Left ventricle myocardium inferior (tissue), 1 donor: ENCODE data around the gene PTGES2. TPM values are rescaled to one million over a fixed set of nuclear protein-coding genes. Genes with fewer than 3 reads are reported as not detected.
A peak's percentile ranks its signal among the peaks of the same experiment; 100 is the strongest.
"Not testable (repeated sequence)": the region's sequence is repeated elsewhere in the genome, so short reads cannot be mapped to it uniquely, and the experiment has no call there.

Source experiments
- DNase-seq: peaks from one replicate; pipeline ENCODE4 v3.0.0-alpha.2; 2020
- H3K27ac ChIP-seq: fragments of 200-600 bp; replicated peaks from 2 replicates; pipeline ENCODE4 v1.8.0; 2021
- H3K27me3 ChIP-seq: fragments of 200-600 bp; 2 replicates; pipeline ENCODE4 v1.8.0; 2021; ENCODE audit warnings: low read depth
- H3K36me3 ChIP-seq: fragments of 200-600 bp; 2 replicates; pipeline ENCODE4 v1.8.0; 2021
- H3K4me1 ChIP-seq: fragments of 200-600 bp; 2 replicates; pipeline ENCODE4 v1.8.0; 2021
- H3K4me3 ChIP-seq: fragments of 200-600 bp; 2 replicates; pipeline ENCODE4 v1.8.0; 2021; ENCODE audit warnings: mild to moderate bottlenecking, moderate library complexity
- H3K9me3 ChIP-seq: fragments of 200-600 bp; replicated peaks from 2 replicates; pipeline ENCODE4 v1.8.0; 2021
- intact Hi-C: fragments of 100-400 bp; cut with micrococcal nuclease; formaldehyde crosslinking; loops from one replicate; pipeline ENCODE4 v1.11.0; 2022
- total RNA-seq: library from RNA; stranded (reverse); fragmentation: NEBNext Ultra II Directional; extraction: Animal tissue kit (Norgen Biotek cat#: 25700); gene quantifications from one replicate; pipeline ENCODE4 v1.2.1, GENCODE V29; 2021
- TF ChIP-seq, protein P1 (sequence below): fragments of 200-600 bp; IDR thresholded peaks from 2 replicates; pipeline ENCODE4 v1.8.0; 2021; ENCODE audit warnings: antibody characterized with exemption, mild to moderate bottlenecking, borderline replicate concordance
- donor health status: DM: no; HTN: yes; CAD: no; lungs with severe emphysema.

PTGES2 gene
- total RNA-seq, 1 donor from 2014 or later = 141 TPM

DNA sequence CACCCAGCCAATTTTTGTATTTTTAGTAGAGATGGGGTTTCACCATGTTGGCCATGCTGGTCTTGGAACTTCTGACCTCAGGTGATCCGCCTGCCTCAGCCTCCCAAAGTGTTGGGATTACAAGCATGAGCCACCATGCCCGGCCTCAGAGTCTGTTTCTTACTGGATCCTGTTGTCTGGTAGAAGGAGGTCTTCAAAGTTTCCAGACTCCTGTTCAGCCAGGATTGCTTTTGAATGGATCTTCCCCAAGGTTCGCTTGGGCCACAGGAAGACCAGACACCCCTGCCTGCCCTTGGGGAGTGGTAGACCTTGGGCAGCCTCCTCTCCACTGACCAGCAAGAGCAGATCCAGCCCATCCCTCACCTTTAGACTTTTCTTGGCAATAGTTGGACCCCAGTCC is 14.1 kb upstream of the PTGES2 start:
- no peak for DNase-seq
- Histone ChIP-seq H3K4me1 (peaks cover 14% of the 10 kb centered on the region), H3K27me3 (no peaks in the 10 kb centered on the region), H3K4me3 (no peak overlapping the region), H3K9me3 (no peaks in the 10 kb centered on the region), H3K27ac (peak overlapping the region; percentile 59), H3K36me3 (no peaks in the 10 kb centered on the region)
- intact Hi-C loops = no loop called here
- TF ChIP-seq, protein P1, sequence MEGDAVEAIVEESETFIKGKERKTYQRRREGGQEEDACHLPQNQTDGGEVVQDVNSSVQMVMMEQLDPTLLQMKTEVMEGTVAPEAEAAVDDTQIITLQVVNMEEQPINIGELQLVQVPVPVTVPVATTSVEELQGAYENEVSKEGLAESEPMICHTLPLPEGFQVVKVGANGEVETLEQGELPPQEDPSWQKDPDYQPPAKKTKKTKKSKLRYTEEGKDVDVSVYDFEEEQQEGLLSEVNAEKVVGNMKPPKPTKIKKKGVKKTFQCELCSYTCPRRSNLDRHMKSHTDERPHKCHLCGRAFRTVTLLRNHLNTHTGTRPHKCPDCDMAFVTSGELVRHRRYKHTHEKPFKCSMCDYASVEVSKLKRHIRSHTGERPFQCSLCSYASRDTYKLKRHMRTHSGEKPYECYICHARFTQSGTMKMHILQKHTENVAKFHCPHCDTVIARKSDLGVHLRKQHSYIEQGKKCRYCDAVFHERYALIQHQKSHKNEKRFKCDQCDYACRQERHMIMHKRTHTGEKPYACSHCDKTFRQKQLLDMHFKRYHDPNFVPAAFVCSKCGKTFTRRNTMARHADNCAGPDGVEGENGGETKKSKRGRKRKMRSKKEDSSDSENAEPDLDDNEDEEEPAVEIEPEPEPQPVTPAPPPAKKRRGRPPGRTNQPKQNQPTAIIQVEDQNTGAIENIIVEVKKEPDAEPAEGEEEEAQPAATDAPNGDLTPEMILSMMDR = no peak

GRCh38 chr9:128139621-128140020 is 12.1 kb upstream of the PTGES2 start:
- no peaks in the 10 kb centered on the region for H3K27me3 ChIP-seq
- H3K4me3 ChIP-seq = no peak overlapping the region
- TF ChIP-seq, protein P1 = no peak
- H3K27ac ChIP-seq = no peak overlapping the region
- no peaks in the 10 kb centered on the region for H3K36me3 ChIP-seq
- H3K4me1 ChIP-seq = peaks cover 14% of the 10 kb centered on the region
- DNase-seq = no peak
- H3K9me3 ChIP-seq = no peaks in the 10 kb centered on the region
- intact Hi-C loops = no loop called here

- Histone ChIP-seq H3K9me3 (no peaks in the 10 kb centered on the region), H3K36me3 (no peaks in the 10 kb centered on the region), H3K4me1 (peaks cover 6% of the 10 kb centered on the region), H3K27ac (no peak overlapping the region), H3K4me3 (no peak overlapping the region), H3K27me3 (no peaks in the 10 kb centered on the region)
- intact Hi-C loops = no loop called here
- no peak for DNase-seq
- TF ChIP-seq, protein P1 = no peak
Measured at GRCh38 chr9:128138001-128138400, 10.5 kb upstream of the PTGES2 start.

DNA sequence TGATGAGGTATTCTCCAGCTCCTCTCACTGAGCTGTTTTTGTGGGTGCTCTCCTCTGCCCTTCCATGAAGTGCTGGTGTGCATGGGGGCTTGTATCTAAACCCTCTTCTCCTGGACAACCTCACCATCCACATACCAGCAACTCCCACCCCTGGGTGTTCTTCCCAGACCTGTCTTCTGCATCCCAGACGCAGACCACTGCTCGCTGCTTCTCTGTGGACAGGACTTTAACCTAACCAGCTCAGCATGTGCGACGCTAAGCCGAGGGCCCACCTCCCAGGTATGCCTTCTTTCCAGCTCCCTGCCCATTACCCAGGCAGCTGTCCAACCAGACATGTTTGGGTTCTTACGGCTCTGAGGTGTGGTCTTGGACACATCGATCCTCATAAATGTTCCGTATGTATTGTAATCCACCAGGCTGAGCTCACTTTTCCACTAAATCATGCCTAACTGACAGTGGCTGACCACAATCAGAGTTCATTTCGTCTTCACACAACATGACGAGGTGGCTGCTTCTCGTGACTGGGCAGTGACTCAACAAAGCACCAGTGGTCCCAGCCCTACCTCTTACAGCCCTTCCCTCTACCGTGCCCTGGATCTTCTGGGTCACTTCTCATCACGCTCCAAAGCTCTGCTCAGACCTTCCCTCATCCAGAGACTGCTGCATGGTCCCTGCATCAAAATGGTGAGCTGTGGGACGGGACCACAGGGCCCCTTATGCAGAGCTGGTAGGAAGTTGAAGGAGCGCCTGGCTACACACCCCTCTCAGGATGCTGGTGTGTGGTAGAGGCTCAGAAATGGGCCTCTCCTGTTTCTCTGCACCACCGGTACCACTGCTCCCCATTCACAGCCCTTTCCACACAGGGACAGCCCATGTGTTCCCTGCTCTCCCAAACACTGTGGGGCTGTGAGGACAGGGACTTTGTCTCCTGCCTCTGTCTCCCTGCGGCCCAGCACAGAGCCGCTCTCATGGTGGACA is 9.6 kb upstream of the PTGES2 start:
- no peaks in the 10 kb centered on the region for H3K36me3 ChIP-seq
- TF ChIP-seq, protein P1 = no peak
- H3K27me3 ChIP-seq = no peaks in the 10 kb centered on the region
- H3K9me3 ChIP-seq = no peaks in the 10 kb centered on the region
- peaks cover 5% of the 10 kb centered on the region for H3K4me1 ChIP-seq
- intact Hi-C loops = no loop called here
- no peak for DNase-seq
- H3K4me3 ChIP-seq = no peak overlapping the region
- H3K27ac ChIP-seq = no peak overlapping the region

DNA sequence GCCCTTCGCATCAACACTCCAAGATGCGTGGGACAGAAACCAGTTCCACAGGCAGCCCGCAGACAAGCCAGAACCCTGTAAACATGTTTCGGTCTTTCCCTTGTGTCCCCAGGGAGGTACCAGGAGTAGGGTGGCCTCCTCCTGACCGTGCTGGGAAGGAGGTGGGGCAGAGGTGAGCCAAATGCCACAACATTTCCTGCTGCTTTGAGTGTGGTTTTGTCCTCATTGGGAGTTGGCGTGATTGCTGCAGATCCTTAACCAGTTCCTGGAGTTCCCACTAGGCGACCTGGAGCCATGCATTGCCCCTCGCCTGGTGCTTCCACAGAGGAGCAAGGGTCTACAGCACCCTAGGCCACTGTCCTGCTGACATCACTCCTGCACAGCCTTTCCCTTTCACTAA is 8.0 kb upstream of the PTGES2 start:
- DNase-seq, H3K9me3 ChIP-seq, H3K4me3 ChIP-seq, H3K27me3 ChIP-seq, H3K27ac ChIP-seq, intact Hi-C loops, H3K36me3 ChIP-seq: not testable (repeated sequence)
- peaks cover 12% of the 10 kb centered on the region for H3K4me1 ChIP-seq

- H3K27ac ChIP-seq = peak overlapping the region; percentile 30
- intact Hi-C loops, H3K9me3 ChIP-seq, H3K4me3 ChIP-seq, H3K27me3 ChIP-seq, H3K36me3 ChIP-seq: not testable (repeated sequence)
- peaks cover 38% of the 10 kb centered on the region for H3K4me1 ChIP-seq
- peak; percentile 66 for DNase-seq
Measured at GRCh38 chr9:128132139-128132538, 4.6 kb upstream of the PTGES2 start.

GRCh38 chr9:128131346-128131745 is 3.8 kb upstream of the PTGES2 start:
- Histone ChIP-seq H3K4me1 (peaks cover 46% of the 10 kb centered on the region), H3K27ac (peak overlapping the region; percentile 30)
- H3K9me3 ChIP-seq, H3K36me3 ChIP-seq, DNase-seq, H3K27me3 ChIP-seq, intact Hi-C loops, H3K4me3 ChIP-seq: not testable (repeated sequence)

- H3K9me3 ChIP-seq, H3K4me3 ChIP-seq, H3K27ac ChIP-seq, H3K36me3 ChIP-seq, H3K27me3 ChIP-seq, intact Hi-C loops: not testable (repeated sequence)
- H3K4me1 ChIP-seq = peaks cover 53% of the 10 kb centered on the region
- DNase-seq = peak; percentile 5
Measured at GRCh38 chr9:128130651-128131050, 3.1 kb upstream of the PTGES2 start.
